ENCODE data around the gene CADM3.

GRCh38 chr1:159171688-159172501 lies 480 bp downstream of the CADM3 start:
- TF ChIP-seq POU6F1 (CRISPR knock-in tag; IDR thresholded peaks at IDR 0.05; ENCODE audit: borderline replicate concordance, low read depth): no peak
- TF ChIP-seq, protein P1, sequence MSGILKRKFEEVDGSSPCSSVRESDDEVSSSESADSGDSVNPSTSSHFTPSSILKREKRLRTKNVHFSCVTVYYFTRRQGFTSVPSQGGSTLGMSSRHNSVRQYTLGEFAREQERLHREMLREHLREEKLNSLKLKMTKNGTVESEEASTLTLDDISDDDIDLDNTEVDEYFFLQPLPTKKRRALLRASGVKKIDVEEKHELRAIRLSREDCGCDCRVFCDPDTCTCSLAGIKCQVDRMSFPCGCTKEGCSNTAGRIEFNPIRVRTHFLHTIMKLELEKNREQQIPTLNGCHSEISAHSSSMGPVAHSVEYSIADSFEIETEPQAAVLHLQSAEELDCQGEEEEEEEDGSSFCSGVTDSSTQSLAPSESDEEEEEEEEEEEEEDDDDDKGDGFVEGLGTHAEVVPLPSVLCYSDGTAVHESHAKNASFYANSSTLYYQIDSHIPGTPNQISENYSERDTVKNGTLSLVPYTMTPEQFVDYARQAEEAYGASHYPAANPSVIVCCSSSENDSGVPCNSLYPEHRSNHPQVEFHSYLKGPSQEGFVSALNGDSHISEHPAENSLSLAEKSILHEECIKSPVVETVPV (CRISPR knock-in tag; IDR thresholded peaks at IDR 0.05): no peak
- TF ChIP-seq GLIS3 (CRISPR knock-in tag; IDR thresholded peaks at IDR 0.05): no peak
- TF ChIP-seq, protein P2, sequence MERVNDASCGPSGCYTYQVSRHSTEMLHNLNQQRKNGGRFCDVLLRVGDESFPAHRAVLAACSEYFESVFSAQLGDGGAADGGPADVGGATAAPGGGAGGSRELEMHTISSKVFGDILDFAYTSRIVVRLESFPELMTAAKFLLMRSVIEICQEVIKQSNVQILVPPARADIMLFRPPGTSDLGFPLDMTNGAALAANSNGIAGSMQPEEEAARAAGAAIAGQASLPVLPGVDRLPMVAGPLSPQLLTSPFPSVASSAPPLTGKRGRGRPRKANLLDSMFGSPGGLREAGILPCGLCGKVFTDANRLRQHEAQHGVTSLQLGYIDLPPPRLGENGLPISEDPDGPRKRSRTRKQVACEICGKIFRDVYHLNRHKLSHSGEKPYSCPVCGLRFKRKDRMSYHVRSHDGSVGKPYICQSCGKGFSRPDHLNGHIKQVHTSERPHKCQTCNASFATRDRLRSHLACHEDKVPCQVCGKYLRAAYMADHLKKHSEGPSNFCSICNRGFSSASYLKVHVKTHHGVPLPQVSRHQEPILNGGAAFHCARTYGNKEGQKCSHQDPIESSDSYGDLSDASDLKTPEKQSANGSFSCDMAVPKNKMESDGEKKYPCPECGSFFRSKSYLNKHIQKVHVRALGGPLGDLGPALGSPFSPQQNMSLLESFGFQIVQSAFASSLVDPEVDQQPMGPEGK (CRISPR knock-in tag; IDR thresholded peaks at IDR 0.05; ENCODE audit: borderline replicate concordance): no peak
- TF ChIP-seq CSDC2 (CRISPR knock-in tag; IDR thresholded peaks at IDR 0.05): no peak
- no peak for TF ChIP-seq ZNF565 (CRISPR knock-in tag; conservative IDR thresholded peaks at IDR 0.05; ENCODE audit: low read depth)
- TF ChIP-seq, protein P3, sequence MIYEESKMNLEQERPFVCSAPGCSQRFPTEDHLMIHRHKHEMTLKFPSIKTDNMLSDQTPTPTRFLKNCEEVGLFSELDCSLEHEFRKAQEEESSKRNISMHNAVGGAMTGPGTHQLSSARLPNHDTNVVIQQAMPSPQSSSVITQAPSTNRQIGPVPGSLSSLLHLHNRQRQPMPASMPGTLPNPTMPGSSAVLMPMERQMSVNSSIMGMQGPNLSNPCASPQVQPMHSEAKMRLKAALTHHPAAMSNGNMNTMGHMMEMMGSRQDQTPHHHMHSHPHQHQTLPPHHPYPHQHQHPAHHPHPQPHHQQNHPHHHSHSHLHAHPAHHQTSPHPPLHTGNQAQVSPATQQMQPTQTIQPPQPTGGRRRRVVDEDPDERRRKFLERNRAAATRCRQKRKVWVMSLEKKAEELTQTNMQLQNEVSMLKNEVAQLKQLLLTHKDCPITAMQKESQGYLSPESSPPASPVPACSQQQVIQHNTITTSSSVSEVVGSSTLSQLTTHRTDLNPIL (CRISPR knock-in tag; IDR thresholded peaks at IDR 0.05; ENCODE audit: low read depth): no peak

Data from SK-N-SH treated with all-trans-retinoic acid at 6 μM for 48 hours (cell line).